HepG2 (cell line): ENCODE results near the gene TRPC4AP. TPM values are rescaled to one million over a fixed set of nuclear protein-coding genes. Genes with fewer than 3 reads are reported as not detected.

Experiments
- FOXK1 ChIP-seq: sonication (generic); formaldehyde crosslinking; IDR thresholded peaks from 2 replicates; pipeline ENCODE4 v1.4.0; 2020; ENCODE audit warnings: low read depth, missing genetic modification reagents, borderline replicate concordance
- FOXO1 ChIP-seq: sonication (generic); formaldehyde crosslinking; IDR thresholded peaks from 2 replicates; pipeline ENCODE4 v1.4.0; 2020; ENCODE audit warnings: missing genetic modification reagents
- PCBP1 ChIP-seq: fragments of 200-400 bp; formaldehyde crosslinking; IDR thresholded peaks from 2 replicates; pipeline ENCODE4 v1.6.1; 2017; ENCODE audit warnings: mild to moderate bottlenecking, low read depth, low read length, borderline replicate concordance
- TEF ChIP-seq: sonication (generic); formaldehyde crosslinking; IDR thresholded peaks from 2 replicates; pipeline ENCODE4 v1.5.0; 2020; ENCODE audit warnings: missing genetic modification reagents
- ZBTB33 ChIP-seq: sonication (generic); formaldehyde crosslinking; IDR thresholded peaks from 2 replicates; pipeline ENCODE4 v1.4.0; 2020; ENCODE audit warnings: missing genetic modification reagents
- ZHX2 ChIP-seq, 2 experiments: sonication (generic) in 1 of 2; formaldehyde crosslinking in 1 of 2; IDR thresholded peaks; 2 replicates each; pipeline versions ENCODE4 v1.6.1 to v1.9.0; 2014 to 2022; ENCODE audit warnings: antibody characterized with exemption in 1 of 2, borderline replicate concordance in 1 of 2, inconsistent platforms in 1 of 2, low read depth in 1 of 2, missing genetic modification reagents in 1 of 2
- ZNF232 ChIP-seq: sonication (generic); formaldehyde crosslinking; IDR thresholded peaks from 2 replicates; pipeline ENCODE4 v1.4.0; 2020; ENCODE audit warnings: missing genetic modification reagents, borderline replicate concordance
- ZNF557 ChIP-seq: sonication (generic); formaldehyde crosslinking; IDR thresholded peaks from 2 replicates; pipeline ENCODE4 v1.4.0; 2020; ENCODE audit warnings: missing genetic modification reagents
- ZNF609 ChIP-seq: sonication (generic); formaldehyde crosslinking; IDR thresholded peaks from 2 replicates; pipeline ENCODE4 v1.4.0; 2020; ENCODE audit warnings: mild to moderate bottlenecking, missing genetic modification reagents, borderline replicate concordance
- ZNF75D ChIP-seq: sonication (generic); formaldehyde crosslinking; IDR thresholded peaks from 2 replicates; pipeline ENCODE4 v1.8.1; 2023; ENCODE audit warnings: missing genetic modification reagents, mild to moderate bottlenecking, borderline replicate concordance
- ZSCAN22 ChIP-seq: sonication (generic); formaldehyde crosslinking; IDR thresholded peaks from 2 replicates; pipeline ENCODE4 v1.4.0; 2020; ENCODE audit warnings: mild to moderate bottlenecking, missing genetic modification reagents
- ZSCAN31 ChIP-seq: sonication (generic); formaldehyde crosslinking; IDR thresholded peaks from 2 replicates; pipeline ENCODE4 v1.5.0; 2020; ENCODE audit warnings: low read depth, mild to moderate bottlenecking, missing genetic modification reagents
- polyA plus RNA-seq, 8 experiments: library from polyadenylated mRNA; depleted of rRNA in 3 of 8; stranded (reverse) in 7 of 8; unstranded in 1 of 8; fragments of >200 nt; fragmentation: Illumina TruSeq in 4 of 8; extraction: Trizol in 4 of 8; gene quantifications; 2 replicates each; pipeline versions ENCODE4 v1.2.1 to v1.2.3, GENCODE V29; 2011 to 2016; ENCODE audit warnings: low read depth in 4 of 8, missing spikeins in 1 of 8, mixed read lengths in 1 of 8; ENCODE audit not compliant: insufficient read depth in 1 of 8
- total RNA-seq, 5 experiments: library from RNA; depleted of rRNA; stranded (reverse); fragments of >200 nt; fragmentation: Illumina TruSeq; extraction: Trizol; gene quantifications; 2 replicates each; pipeline ENCODE4 v1.2.3, GENCODE V29; 2016; ENCODE audit warnings: low read depth in 1 of 5

Gene TRPC4AP
- total and polyA plus RNA-seq, 2 of the 13 experiments (the other 11 are each of a cell fraction or from before 2014, with no cell fraction given): 136 to 137 TPM

- TF ChIP-seq FOXK1 (CRISPR knock-in tag) (0 out of 2 replicates have a peak, but pooled peaks have one; percentile 20), ZNF232 (CRISPR knock-in tag) (peak; percentile 45; the same call in 1 of the 2 replicates), TEF (CRISPR knock-in tag) (no peak), FOXO1 (CRISPR knock-in tag) (peak; percentile 27; the same call in 1 of the 2 replicates), ZBTB33 (CRISPR knock-in tag) (peak; percentile 56), ZSCAN31 (CRISPR knock-in tag) (no peak), PCBP1 (no peak), ZNF75D (CRISPR knock-in tag) (no peak), ZSCAN22 (CRISPR knock-in tag) (no peak), ZNF557 (CRISPR knock-in tag) (no peak), ZHX2 (IDR thresholded peaks at IDR 0.05; ENCODE audit: low read depth) (no peak), ZHX2 (CRISPR knock-in tag; IDR thresholded peaks at IDR 0.05; ENCODE audit: borderline replicate concordance) (no peak), ZNF609 (CRISPR knock-in tag) (no peak)
Measured at GRCh38 chr20:34994509-34995131, 98.0 kb downstream of the TRPC4AP start (continued).
